ENCODE results near the gene REEP5.
"Not testable (repeated sequence)": the region's sequence is repeated elsewhere in the genome, so short reads cannot be mapped to it uniquely, and the experiment has no call there.

REEP5 gene

DNA sequence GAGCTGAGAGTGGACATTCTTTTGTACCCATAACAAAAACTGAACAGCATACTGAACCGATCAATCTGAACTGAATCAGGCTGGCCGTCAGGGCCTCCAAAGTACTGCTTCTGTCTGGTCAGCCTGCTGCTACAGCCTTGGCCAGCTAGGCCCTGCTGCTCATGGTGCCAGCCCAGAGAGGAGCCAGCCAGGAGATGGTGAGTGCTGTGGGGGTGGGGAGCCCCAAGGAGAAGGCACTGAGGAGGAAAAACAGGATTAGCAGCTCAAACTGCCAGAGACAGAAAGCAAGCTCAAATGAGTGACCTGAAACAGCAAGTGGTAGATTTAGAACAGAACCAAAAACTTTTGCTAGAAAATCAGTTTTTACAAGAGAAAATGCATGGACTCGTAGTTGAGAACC, 37.0 kb downstream of the REEP5 start:
- DNase-seq (ENCODE audit: low spot score), result peak; percentile 38

DNA sequence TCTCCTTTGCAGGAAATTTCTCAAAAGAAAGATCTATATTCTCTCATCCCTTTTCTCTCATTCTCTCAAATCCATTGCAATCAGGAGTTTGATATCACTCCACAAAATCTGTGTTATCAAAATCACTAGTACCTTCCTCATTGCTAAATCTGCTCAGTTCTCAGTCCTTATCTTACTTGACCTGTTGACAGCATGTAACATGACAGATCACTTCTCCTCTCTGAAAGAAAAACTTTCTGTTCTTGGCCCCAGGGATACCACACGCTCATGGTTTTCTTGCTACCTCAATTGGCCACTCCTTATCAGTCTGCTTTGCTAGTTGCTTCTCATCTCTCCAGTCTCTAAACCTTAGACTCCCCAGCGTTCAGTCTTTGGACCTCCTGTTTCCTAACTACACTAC, 38.8 kb downstream of the REEP5 start:
- DNase-seq (ENCODE audit: low spot score), result no peak

DNA sequence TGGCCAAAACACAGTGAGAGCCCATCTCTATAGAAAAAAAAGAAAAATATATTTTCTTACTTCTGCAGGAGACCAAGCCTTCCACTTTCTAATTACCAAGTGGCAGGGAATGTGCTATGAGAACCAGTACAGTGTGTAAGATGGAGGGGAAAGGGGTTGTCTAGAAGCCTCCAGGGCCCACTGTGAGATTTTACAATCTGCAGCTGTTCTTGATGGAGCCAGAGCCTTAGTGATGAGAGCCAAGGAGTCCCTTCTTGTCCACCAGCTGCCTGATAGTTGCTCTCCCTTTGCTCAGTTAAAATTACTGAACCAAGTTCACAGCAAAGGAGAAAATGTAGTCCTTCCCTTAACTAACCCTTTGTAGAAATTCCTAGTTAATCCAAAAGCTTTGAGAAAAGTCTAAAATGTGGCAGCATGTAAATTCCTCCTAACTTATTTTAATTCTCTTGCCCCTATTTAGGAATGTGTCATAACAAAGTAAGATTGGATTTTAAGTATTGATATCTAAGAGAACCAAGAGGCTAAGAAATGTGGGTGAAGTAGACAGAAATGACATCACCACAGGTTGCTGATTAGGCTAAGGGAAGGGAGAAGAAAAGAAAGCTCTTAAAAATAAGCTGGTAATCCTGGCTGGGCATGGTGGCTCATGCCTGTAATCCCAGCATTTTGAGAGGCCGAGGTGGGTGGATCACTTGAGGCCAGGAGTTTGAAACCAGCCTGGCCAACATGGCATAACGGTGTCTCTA, 41.6 kb downstream of the REEP5 start:
- no peak for DNase-seq (ENCODE audit: low spot score)

DNA sequence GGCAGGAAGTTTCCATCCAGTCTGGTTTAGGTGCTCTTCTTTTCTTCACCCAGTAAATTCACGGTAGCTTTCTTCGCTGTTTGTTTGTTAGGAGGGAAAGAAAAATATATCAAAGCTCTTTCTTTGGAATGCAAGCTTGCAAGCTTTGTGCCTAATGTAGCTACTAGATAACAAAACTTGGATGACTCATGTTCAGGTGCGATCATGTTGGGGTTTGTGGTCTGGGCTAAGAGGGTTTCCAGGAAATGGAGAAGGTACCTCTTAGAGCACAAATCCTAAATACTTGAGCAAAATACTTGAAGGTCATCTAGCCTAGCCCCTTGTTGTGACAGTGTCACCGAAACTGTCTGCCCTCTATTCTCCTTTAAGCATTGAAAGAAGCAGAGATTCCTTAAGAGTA, 43.3 kb downstream of the REEP5 start:
- DNase-seq (ENCODE audit: low spot score), result no peak

DNA sequence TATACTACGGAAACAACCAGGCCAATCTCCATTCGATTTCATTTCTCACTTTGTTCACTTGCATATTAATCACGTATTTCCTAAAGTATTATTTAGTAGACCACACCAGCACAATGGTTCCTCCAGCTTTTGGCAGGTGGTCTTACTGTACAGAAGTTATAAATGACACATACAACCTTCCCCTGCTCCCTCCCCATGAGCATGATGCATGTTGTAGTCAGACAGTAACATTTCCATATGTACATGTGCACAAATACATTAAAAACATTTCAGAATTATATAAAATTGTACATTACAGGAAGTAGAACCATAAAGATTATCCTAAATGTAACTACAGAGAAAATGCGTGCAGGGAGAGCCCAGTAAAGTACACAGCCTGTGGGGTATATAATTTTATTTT, 43.9 kb downstream of the REEP5 start:
- no peak for DNase-seq (ENCODE audit: low spot score)

DNA sequence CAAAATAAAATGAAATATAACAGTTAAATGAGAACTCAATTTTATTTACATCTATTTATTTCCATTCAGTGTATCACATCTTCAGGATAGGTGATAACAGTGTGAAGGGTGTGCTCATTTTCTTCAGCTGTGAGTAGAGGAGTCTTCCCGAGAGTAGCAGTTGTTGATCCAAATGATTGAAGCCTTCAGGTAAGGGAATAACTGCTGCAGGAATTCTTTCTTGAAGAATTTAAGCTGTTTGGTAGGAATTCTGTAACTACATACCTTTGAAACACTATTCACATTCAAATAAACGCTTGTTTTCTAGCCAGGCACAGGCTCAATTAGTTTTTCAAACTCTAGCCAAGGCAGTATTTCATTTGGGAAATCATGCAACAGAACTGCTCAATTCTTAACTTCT, 45.7 kb downstream of the REEP5 start:
- DNase-seq (ENCODE audit: low spot score), result no peak

DNA sequence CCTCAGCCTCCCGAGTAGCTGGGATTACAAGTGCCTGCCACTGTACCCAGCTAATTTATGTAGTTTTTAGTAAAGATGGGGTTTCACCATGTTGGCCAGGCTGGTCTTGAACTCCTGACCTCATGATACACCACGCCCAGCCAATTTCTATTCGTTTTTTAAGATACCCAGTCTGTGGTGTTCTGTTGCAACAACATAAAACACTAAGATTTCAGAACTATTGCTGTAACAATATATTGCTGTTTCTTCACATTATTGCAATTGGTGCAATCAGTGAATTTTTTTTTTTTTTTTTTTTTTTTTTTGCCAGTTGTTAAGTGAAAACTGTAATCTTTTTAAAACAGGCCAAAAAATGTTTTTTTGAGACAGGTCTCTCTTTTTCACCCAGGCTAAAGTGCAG, 51.1 kb downstream of the REEP5 start:
- no peak for DNase-seq (ENCODE audit: low spot score)

DNA sequence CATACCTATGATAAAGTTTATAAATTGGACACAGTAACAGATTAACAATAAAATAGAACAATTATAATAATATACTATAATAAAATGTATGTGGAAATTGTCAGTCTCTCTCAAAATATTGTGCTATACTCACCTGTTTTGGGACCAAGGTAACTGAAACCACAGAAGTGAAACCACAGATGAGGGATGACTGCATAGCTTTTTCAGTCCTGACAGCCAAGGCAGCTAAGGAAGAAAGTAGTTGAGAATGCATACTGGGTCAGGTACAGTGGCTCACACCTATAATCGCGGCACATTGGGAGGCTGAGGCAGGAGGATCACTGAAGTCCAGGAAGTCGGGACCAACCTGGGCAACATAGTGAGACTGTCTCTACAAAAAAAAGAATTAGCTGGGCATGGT, 52.1 kb downstream of the REEP5 start:
- DNase-seq (ENCODE audit: low spot score), result no peak

DNA sequence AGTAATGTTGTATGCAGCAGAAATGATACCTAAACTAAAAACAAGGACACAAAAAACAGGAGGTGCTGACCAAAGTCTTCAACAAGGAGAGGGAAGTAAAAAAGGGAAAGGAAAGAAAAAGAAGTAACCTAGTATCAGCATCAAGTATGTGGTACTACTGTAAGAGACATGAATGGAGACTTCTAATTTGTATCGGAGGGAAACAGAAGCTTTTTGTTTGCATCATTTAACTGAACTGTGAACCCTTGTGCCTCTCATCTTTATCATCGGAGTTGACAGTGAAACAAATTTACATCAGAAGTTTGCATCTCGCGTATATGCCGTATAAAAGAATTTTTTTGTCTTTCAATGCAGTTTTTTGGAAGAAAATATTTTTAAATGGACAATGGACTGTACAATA, 54.6 kb downstream of the REEP5 start:
- peak; percentile 86 for DNase-seq (ENCODE audit: low spot score)

DNA sequence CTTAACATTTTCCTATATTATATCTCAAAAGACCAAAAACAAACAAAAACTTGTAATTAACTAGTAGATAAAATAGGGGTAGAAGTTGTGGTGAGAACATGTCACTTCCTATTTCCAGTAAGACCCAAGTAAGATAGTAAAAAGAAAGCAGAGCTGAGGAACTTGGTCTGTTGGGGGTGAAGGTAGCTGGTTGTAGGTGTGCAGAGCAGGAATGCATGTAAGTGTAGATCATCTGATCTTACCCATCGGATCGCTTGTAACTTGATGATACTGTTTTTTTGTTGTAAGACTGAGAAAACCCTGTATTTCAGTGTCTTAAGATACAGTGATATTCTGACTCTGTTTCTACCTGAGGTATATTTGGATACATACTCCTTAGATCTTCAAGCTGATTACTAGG, 55.3 kb downstream of the REEP5 start:
- DNase-seq (ENCODE audit: low spot score), result no peak

DNA sequence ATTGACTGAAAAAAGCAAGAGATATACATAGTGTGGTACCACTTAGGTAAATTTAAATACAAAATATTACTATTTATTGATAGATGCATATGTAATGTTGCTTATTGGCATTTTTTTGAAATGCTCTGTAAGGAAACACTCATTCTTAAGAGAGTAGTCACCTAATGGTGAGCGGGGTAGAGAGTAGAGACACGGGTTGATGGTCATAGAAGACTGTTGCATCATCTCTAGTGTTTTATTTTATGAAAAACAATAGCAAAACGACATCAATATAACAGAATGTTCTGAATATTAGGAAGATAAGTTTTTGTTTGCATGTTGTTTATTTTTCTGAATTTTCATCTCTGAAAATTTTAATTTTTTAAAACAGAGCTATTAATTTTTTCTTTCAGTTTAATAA, 56.9 kb downstream of the REEP5 start:
- no peak for DNase-seq (ENCODE audit: low spot score)

DNA sequence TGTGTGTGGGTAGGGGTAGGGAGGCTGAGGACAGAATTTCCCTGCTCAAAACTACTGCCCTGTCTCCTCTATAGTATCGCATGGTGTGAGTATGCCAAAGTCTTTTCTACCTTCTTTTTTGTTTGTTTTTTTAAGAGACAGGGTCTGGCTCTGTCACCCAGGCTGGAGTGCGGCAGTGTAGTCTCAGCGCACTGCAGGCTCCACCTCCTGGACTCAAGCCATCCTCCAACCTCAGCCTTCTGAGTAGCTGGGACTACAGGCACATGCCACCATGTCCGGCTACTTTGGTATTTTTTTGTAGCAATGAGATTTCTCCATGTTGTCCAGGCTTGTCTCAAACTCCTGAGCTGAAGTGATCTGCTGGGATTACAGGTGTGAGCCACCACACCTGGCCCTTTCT, 58.5 kb downstream of the REEP5 start:
- DNase-seq (ENCODE audit: low spot score), result no peak

DNA sequence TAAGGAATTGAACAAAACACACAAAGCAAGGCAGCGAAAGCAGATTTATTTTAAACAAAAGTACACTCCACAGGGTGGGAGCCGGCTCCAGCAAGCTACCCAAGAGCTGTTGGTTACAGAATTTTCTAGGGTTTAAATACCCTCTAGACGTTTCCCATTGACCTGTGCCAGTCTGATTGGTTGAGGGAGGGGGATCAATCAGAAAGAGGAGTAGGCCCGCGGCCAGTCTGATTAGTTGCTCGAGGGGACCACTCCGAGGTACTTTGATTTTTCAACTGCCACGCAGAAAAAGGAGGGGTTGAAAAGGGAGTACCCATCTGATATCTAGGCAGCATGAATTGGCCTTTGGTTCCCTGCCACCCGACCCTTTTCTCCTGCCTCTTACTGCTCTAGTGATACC, 59.9 kb downstream of the REEP5 start:
- DNase-seq (ENCODE audit: low spot score), result no peak

DNA sequence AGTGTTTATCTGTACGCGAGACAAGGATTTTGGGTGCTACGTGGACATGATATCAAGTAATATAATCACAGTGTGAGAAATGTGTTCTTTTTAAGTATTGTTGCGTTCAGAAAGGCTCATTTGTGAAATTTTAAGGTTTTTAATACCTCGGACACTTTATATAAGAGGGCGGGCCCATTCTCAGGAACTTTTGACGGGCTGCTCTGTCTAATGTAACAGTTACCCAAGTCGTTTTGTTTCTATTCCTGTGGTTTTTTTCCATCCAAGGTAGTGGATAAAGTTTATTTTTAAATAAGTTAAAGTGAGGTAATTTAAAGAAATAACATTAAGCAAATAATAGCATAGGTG, 60.4 kb downstream of the REEP5 start:
- no peak for DNase-seq (ENCODE audit: low spot score)

DNA sequence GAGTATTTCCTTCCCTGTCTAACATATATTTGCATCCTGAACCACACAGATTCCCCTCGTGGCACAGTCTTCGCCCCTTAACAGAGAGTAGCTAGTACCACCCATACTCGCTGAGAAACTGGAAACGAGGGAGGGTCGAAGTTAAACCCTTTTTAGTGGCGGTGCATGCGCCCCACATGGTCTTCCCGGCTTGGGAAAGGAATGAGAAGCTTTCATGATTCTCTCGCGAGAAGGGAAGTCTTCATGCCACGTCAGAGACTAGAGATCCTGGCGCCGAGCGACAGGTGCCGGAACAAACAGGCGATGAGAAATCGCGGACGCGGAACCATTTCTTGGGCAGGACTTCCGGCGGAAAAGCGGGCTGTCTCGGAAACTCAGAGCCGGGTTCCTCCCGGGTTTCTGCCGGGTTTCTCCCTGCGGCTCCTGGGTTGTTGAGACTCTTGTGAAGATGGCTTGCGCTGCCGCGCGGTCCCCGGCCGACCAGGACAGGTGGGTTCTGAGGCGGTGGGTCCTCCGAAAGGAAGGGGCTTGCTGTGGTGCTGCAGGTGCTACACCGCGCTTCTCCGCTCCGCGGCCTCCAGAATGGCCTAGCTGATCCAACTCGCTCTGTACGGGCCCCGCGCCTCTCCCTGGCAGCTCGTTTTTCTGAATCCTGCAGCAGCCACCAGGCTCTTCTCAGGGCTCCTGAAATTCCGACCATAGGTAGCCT, 60.9 kb downstream of the REEP5 start, which contains the start of gene SRP19:
TSS of gene SRP19 (plus strand) at position 359 of the 709 bp plus-strand sequence. CDS start at position 449, 90 bp downstream.
- peak; percentile 98 for DNase-seq (ENCODE audit: low spot score)

DNA sequence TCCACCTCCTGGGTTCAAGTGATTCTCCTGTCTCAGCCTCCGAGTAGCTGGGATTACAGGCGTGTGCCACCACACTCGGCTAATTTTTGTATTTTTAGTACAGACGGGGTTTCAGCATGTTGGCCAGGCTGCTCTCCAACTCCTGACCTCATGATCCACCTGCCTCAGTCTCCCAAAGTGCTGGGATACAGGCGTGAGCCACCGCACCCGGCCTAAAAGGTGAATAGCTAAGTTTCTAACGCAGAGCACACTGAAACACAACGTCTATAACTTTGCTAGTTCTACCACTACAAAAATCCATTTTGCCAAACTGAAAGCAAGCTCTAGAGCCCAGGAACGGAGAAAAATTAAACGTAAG, 61.5 kb downstream of the REEP5 start:
- DNase-seq (ENCODE audit: low spot score), result not testable (repeated sequence)

DNA sequence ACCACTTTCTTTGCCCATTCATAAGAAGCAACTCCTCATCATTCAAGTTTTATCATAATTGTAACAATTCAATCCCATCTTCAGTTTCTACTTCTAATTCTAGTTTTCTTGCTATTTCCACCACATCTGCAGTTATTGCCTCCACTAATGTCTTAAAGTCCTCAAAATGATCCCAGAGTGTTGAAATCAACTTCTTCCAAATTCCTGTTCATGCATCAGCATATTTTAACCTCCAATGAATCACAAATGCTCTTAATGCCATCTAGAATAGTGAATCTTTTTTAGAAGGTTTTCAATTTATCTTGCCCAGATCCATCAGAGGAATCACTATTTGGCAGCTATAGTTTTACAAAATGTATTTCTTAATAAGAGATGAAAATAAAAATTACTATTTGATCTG, 64.2 kb downstream of the REEP5 start:
- DNase-seq (ENCODE audit: low spot score), result no peak

DNA sequence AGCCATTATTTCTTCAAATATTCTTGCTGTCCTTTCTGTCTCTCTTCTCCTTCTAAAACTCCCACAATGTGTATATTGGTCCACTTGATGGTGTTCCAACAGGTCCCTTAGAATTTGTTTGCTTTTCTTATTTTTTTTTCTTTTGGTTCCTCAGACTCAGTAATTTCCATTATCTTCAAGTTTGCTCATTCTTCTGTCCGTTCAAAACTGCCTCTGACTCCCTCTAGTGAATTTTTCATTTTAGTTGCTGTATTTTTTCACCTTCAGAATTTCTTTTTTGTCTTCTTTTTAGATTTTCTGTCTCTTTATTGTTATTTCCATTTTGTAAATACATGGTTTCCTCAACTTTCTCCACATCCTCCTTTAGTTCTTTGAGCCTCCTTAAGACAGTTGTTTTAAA, 67.4 kb downstream of the REEP5 start:
- DNase-seq (ENCODE audit: low spot score), result no peak

DNA sequence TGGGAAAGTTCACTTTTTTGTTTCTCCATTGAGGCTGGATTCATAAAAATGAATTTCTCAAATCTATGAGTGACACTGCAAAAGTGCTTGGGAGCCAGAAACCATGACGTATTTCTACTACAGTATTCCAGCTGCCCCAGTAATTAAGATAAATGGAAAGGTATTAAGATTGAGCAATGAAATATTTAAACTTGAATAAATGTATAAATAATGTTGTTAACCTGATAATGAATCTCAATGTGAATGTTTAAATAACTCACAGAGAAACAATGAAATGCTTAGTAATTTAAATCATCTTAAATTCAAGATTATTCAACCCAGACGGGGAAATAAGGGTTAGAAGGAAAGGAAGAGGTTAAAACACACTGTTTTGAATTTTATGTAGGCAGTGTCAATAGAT, 72.1 kb downstream of the REEP5 start:
- DNase-seq (ENCODE audit: low spot score), result no peak

DNA sequence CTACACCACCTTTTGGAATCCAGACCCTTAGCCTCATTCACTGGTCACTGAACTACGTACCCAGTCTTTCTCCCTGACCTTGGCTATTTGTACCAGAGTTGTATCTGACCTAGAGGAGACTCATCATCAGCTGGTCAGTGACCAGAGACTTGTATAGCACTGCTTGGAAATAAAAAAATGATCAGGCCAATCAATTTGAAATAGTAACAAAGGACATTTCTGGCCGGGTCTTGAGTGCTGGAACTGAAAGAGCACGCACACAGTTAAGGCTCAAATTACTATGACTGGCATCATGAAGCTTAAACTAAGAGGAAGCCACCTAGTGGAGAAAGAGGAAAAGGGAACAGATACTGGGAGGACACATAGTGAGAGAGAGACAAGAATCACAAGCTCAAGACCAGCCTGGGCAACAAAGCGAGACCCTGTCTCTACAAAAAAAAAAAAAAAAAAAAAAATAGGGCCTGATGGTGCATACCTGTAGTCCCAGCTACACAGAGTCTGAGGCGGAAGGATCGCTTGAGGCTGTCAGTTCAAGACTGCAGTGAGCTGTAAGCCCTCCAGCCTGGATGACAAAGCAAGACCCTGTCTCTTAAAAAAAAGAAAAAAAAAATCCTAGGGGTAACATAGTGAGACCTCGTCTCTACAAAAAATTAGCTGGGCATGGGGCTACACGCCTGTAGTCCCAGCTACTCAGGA, 73.8 kb downstream of the REEP5 start:
- DNase-seq (ENCODE audit: low spot score), result peak; percentile 84

DNA sequence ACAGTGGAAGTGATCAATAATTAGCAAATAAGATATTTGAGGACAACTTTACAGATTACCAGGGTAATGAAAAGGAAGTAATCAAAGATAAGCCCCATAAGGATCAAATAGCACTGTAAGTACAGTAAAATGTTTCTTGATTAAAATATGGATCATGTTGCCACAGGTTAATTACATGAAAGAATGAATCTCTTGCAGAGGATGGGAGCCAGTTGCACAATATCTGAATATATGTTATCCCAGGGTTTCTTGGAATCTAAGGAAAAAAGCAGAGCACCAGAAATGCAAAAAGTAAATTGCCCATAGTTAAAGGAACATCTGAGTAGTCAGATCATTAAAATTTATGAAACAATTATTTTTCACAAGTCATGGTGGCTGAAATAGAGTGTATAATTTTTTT, 74.7 kb downstream of the REEP5 start:
- no peak for DNase-seq (ENCODE audit: low spot score)

DNA sequence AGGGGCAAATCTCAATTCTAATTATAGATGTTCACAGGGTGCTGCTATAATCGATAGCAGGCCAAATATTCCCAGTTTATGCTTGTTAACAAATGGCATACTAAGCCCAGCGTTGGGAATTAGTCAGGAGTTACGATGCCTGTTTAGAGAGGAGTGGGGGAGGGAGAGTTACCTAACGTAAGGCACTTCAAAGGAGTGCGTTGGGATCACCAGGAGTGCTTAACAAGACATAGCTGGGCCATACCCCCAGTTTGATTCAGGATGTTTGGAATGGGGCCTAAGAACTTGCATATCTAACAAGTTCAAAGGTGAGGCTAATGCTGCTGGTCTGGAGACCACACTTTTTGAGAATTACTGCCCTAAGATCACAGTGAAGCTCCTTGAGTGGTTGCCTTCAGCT, 75.5 kb downstream of the REEP5 start:
- no peak for DNase-seq (ENCODE audit: low spot score)

DNA sequence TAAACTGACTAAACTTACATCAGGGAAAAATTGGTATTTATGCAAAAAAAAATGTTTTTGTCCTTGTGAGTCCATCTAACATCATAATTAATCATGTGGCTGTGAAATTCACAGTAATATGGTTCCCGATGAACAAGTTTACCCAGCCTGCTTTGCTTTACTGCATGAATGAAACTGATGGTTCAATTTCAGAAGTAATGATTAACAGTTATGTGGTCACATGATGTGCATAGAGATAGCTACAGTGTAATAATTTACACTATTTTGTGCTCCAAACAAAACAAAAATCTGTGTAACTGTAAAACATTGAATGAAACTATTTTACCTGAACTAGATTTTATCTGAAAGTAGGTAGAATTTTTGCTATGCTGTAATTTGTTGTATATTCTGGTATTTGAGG, 77.5 kb downstream of the REEP5 start:
- DNase-seq (ENCODE audit: low spot score), result no peak

All from pons (tissue), 1 donor.